Activated CD8-positive, alpha-beta memory T cell treated with anti-CD3 and anti-CD28 coated beads, Interleukin-2, amount 50 U/mL, for 1 hour (primary cell): ENCODE data around the gene NDFIP2.
"Not testable (repeated sequence)": the region's sequence is repeated elsewhere in the genome, so short reads cannot be mapped to it uniquely, and the experiment has no call there.

Experiments used
- DNase-seq: peaks from one replicate; pipeline ENCODE4 v3.0.0-alpha.2; 2020; ENCODE audit errors: extremely low read depth

Gene NDFIP2

DNA sequence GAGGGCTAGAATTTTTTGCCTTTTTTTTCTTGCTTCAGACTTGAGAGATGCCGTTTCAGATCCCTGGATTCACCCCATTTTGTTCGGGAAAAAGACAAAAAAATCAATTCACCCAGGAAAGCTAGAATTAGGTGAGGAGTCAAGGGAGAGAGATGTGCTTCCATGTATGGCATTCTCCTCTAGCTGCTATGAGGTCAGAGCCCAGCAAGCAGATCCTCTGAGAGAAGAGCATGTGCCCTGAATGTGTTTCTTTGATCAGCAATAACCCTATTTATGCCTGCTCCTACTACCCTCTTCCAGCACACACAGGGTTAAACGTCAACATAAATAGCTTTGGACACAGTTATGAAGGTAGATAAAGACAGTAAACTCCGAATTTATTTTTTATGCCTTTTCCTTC is 53.6 kb downstream of the NDFIP2 start:
- DNase-seq, result no peak

DNA sequence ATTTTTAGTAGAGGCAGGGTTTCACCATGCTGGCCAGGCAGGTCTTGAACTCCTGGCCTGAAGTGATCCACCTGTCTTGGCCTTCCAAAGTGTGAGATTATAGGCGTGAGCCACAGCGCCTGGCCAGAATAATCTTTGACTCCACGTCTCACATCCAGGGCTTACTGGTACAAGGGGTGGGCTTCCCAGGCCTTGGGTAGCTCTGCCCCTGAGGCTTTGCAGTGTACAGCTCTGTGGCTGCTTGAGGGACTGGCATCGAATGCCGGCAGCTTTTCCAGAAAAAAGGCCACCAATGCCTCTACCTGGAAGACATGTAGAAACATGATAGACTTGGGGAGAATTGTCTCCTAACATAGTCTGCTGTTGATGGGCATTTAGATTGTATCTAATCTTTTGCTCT is 57.8 kb downstream of the NDFIP2 start:
- DNase-seq, result no peak

DNA sequence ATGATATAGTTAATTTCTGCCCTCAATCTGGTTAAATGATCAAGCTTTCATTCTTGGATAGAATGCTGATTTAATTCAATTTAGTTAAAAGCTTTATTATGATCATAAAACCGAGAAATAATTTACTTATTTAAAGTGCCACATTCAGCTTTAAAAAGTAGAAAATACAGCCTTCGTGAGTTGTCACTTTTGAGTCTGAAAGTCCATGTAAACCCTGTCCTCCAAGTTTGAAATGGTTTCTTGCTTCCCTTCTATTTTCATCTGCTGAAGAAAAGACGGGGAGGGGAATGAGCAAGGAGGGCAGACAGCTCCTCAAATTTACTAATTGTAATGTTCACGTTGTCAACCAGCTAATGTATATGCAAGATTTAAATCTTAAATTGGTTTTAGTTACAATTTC is 59.5 kb downstream of the NDFIP2 start:
- no peak for DNase-seq

DNA sequence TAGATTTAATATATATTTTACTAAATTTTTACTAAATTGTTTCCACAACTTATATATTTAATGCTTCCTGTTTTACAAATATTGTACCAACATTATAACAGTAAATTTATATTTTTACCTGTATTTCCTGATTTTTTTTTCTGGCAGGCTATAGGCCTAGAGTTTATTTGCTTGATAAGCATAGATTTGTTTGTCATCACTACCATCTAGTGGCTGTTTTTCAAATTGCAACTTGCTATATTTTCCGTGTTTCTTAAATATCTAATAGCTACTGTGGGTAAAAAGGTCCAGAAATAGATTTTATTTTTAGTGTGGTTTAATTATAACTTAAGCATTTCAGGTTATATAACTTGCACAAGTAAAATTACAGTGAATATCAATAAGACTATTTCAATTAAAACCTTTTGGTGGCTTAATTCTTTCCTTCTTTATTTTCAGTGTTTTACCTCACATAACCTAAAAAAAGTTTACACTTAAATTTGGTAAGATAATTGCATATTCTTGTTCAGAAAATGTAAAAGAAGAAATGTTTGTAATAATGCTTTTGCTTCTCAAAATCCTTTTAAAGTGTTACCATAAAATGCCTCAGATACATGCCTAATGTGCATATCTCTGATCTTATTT is 60.6 kb downstream of the NDFIP2 start:
- DNase-seq, result no peak

DNA sequence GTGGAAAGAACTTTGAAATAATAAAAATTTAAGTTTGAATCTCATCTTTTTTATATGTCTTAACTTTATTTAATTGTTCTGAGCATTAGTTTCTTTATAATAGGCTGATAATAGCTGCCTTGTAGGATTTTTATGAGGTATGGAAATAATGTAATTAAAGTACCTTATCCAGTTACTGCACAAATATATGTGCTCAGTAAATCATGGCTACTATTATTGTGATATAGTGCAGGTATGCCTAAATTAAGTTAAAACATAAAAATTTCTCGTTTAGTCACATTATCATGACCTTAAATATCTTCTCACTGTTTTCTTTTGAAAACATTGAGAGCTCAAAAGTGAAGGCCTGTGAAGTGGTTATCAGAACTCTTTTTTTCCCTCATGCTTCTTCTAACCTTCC is 62.9 kb downstream of the NDFIP2 start:
- DNase-seq, result no peak

DNA sequence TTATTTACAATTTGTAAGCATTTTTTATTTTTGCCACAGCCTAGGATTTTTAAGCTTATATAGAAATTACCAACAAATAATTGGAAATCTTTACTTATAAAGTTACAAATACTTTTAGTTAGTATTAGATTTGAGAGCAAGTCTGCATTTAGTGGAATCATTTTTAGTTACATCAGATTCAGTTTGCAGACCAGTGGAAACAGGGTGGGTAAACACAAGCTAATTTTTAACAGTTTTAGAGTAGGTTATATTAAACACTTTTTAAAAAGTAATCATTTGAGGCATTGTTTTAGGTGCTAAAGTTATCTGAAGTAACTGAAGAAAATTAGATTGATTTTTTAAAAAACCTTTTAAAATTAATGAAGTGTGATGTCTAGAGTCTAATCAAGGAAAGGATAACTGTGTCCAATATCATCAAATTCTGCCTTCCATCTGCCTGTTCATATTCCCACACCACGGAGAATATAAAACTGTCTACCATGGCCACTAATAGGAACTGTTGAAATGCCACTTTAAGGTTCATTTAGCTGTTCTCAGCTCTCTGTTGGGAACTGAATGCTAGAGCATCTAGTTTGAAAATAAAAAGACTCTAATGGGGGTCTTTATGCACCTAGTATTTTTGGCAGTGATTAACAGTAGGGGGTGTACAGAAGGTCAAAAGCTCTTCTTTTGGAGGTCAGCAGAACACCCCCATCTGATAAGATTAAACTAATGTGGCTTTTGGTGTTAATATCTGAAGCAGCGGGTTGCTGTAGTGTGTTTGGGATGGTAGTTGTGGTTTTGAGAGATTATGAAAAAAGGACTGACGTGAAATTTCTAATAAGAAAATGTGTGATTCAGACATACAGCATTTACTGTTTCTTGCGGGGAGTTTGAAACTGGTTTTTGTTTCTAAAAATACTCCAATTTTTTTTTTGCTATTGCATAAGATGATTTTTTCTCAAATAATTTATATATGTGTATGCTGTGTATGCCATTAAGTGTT is 66.5 kb downstream of the NDFIP2 start:
- no peak for DNase-seq

DNA sequence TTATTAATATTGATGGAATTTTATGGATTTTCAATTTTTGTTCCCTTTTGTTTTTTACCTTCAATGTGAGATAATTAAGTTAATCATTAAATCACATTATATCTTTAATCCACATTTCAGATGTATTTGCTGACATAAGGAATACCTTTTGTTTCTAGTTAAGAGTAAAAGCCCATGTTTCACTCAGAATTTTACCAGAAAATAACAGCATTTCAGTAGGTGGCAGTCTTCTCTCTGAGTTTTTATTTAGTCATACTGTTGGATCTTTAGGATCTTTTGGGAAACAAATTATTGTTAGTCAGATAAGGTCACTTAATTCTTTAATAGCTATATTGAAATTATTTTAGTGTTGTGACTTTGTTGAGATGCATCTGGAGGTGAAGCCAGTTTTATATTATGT is 67.9 kb downstream of the NDFIP2 start:
- DNase-seq, result no peak

DNA sequence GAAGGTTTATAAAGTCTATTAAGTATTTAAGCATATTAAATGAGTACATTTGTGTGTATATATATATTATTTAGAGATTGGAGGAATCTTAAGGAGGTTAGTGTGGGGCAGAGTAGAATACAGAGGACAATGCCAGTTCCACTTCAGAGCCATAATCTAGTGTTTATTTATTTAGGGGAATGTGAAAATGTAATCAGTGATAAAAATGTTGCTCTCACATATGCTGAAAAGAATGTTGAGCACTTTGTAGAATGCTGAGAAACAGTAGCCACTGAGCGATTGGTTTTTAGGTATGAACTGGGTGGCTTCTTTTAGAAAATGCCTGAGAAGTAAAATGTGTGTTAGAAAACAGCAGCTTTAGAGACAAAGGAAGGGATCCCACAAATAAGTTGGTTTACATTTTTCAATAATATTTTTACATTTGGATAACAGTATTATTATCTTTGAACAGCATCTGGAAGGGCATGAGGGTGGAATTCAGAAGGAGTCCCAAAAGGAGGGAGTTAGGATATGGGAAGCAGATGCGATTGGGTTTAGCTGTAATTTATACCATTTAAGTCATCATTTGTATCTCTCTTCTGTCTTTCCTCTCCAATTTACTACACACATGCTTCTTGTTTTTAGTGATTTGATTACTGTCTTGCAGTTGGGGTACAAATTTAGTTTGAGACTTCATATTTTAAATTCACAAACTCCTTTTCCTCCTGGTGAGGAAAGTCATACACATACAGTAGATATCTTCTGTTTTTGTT is 68.6 kb downstream of the NDFIP2 start:
- DNase-seq, result no peak

DNA sequence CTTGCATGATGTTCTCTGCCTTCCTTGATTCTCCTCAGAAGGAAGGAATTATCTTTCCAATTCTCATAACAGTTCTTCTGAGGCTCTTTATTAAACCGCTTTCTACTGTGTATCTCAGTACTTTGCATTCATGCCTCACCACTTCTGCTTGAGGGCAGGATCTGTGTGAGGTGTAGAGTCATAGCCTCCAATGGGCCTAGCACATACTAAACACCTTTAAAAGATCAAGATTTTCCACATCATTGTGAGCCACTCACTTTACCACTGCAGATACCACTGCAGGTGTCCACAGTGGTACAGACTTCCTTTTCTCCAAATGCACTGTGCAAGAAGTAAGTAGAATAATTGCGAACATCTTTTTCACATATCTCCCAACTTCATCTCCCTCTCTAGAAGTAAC is 76.7 kb downstream of the NDFIP2 start:
- DNase-seq, result no peak

DNA sequence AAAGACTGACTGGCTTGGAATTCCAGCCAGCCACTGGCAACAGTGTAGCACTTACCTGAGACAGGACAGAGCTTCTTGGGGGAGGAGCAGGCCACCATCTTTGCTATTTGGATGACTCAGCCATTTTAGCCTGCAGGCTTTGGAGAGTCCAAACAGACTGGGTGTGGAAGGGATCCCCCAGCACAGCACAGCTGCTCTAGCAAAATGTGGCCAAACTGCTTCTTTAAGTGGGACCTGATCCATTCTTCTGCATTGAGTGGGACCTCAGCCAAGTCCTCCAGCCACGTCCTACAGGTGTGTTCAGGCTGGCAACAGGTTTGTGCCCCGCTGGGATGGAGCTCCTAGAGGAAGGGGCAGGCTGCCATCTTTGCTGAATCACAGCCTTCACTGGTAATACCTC is 80.0 kb downstream of the NDFIP2 start:
- DNase-seq, result no peak

DNA sequence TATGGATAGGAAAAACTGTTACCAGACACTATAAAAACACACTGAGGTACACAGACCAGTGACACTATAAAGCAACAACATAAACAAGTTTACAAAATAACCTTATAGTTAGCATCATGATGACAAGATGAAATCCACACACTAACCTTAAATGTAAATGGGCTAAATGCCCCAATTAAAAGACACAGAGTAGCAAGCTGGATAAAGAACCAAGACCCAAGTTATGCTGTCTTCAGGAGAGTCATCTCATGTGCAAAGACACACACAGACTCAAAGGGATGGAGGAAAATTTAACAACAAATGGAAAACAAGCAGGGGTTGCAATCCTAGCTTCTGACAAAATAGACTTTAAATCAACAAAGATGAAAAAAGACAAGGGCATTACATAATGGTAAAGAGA is 81.6 kb downstream of the NDFIP2 start:
- DNase-seq, result no peak

DNA sequence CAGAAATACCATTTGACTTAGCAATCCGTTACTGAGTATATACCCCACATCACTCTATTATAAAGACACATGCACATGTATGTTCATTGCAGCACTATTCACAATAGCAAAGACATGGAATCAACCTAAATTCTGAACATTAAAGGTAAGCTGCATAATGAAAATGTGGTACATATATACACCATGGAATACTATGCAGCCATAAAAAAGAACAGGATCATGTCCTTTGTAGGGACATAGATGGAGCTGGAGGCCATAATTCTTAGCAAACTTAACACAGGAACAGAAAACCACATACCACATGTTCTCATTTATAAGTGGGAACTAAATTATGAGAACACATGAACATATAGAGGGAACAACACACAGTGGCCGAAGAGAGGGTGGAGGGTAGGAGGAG is 85.2 kb downstream of the NDFIP2 start:
- DNase-seq, result no peak

DNA sequence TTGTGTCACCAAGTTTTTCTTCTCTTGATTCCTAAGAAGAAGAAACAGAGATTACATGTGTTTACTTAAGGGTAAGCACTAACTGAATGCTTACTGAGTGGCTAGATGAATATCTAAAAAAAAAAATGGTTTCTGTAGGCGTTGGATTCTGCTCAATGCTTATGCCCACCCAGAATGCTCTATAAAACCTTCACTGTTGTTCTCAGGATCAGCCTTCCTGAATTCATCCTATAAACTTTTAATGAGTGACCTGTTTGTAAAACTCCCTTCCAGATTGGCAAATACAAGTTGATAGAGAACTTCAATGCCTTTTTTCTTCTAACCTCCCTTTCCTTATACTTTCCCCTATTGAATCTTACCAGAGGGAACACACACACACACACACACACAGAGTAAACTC is 90.2 kb downstream of the NDFIP2 start:
- DNase-seq, result no peak

DNA sequence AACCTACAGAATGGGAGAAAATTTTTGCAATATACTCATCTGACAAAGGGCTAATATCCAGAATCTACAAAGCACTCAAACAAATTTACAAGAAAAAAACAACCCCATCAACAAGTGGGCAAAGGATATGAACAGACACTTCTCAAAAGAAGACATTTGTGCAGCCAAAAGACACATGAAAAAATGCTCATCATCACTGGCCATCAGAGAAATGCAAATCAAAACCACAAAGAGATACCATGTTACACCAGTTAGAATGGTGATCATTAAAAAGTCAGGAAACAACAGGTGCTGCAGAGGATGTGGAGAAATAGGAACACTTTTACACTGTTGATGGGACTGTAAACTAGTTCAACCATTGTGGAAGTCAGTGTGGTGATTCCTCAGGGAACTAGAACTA is 92.9 kb downstream of the NDFIP2 start:
- DNase-seq, result not testable (repeated sequence)

DNA sequence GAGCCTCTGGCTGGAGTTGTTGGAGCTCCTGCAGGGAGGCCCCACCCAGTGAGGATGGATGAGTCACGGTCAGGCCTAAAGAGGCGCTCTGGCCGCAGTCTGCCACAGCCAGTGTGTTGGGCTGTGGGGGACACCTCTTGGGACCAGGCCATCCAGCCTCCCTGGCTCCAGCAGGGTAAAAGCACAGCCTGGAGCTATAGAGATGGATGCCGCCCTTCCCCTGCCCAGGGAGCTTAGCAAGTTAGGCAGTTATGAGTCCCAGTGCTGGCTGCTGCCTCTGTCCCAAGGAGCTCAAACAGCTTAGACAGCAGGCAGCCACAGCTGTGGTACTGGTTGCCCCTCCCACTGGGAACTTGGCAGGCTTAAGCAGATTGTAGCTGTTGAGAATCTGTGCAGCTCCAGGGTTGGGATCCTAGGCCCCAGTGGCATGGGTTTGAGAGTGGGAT is 100.9 kb downstream of the NDFIP2 start:
- no peak for DNase-seq

DNA sequence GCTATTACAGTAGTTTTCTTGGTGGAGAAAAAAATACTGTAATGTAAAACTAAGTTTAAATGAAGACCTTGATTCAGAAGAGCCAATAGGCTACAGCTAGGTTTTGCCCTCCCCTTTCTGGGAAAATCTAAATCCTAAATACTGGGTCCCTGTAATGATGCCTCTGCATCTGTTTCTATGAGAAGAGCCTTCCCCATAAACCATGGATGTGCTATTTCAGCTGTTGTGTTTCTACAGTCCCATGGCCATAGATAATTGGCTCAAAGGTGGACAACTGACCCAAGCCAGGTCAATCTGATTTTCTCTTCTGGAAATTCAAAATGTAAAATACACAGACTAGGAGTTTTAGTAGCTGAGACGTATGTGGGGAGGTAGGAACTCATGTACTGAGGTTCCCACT is 101.9 kb downstream of the NDFIP2 start:
- no peak for DNase-seq

DNA sequence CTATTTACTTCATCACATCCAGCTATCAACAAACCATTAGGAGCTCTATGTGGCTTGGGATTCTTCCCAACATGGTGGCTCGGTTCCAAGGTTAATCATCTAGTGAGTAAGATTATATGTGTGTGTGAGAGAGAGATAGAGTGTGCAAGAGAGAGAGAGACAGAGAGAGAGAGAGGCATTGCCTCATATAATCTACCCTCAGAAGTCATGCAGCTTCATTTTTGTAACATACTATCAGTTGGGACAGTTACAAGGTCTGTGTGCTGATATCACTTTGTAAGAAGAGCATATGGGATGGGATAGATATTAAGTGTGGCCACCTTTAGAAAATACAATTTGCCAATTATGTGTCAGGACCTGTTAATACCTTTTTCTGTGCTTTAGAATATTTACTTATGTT is 104.1 kb downstream of the NDFIP2 start:
- no peak for DNase-seq

DNA sequence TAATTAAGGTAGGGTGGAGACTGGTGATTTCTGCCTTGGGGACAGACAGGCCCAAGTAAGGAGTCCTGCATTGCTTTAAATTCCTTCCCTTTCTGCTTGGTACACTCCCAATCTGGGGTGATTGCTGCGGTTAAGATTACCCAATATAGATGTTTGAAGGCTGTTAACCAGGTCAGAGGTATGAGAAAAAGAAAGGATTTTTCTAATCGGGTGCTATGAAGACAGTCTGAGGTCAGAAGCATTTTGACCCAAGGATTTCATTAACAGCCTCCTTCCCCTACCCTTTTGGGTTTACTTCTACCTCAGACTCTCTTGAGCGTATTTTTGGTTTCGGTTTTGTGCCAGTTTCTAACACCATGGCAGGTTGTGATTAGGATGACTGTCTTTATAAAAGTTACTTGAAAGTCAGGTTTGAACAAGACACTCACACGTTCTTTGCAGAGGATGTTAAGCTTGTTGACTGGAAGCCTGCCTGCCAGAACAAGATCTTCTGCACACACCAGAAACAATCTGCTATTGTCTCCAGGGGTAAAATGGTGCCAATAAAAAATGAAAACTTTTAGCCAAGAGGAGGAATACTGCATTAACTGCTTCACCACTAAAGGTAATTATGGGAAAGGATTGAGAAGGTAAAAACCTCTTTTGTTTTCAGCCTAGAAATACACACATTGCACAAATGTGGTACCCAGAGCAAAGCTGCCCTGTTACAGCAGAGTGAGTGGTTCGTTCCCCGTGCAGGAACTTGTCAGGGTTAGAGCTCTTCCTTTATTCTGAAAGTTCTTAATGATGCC is 108.8 kb downstream of the NDFIP2 start:
- DNase-seq, result no peak

DNA sequence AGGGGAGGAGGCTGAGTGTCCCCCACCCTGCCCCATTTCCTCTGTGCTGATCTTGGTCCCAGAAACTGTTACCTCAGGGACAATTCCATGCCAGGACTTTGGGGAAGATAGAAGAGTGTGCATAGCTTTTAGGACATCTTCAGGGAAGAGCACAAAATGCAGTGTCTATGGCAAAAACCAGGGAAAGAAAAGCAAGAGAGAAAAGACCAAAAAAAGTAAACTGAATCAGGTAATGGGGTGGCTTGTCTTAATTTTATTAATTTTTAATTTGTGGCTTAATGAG is 109.4 kb downstream of the NDFIP2 start:
- no peak for DNase-seq

DNA sequence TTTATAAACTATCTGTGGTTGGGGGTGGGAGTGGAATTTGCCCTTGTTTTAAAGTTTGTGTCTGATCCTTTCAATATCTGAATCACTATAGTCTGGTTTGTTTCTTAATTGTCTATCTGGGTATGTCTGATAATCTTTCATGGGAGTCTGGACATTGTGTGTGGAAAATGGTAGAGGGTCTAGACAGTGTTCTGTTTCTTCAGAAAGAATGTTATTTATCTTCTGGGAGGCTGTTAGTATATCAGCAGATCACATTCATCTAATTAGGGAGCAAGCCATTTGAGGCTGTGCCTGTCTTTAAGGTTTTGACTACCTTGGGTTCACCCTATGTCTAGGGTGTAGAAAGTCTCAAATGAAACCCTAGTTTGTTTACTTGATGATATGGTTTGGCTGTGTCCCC is 110.5 kb downstream of the NDFIP2 start:
- no peak for DNase-seq

DNA sequence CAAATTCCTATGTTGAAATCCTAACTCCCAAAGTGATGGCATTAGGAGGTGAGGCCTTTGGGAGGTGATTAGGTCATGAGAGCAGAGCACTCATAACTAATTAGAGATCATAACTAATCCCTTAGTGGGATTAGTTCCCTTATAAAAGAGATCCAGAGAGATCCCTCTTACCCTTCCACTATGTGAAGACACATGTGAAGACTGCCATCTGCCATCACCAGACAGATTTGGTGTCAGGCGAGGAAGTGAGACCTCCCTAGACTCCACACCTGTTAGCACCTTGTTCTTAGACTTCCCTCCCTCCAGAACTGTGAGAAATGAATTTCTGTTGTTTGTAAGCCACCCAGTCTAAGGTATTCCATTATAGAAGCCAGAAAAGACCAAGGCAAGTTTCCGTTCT is 112.2 kb downstream of the NDFIP2 start:
- no peak for DNase-seq
